Limb (tissue), 2 donors: ENCODE data around the gene PSEN2.
"Not testable (repeated sequence)": the region's sequence is repeated elsewhere in the genome, so short reads cannot be mapped to it uniquely, and the experiment has no call there.

Experiments
- DNase-seq, 2 donors: peaks; one replicate each; pipeline ENCODE4 v3.0.0-alpha.2; 2016; ENCODE audit errors: extremely low spot score in 2 of 2

Gene PSEN2

GRCh38 chr1:226912587-226913176 is 42.3 kb downstream of the PSEN2 start:
- no peak for DNase-seq

DNA sequence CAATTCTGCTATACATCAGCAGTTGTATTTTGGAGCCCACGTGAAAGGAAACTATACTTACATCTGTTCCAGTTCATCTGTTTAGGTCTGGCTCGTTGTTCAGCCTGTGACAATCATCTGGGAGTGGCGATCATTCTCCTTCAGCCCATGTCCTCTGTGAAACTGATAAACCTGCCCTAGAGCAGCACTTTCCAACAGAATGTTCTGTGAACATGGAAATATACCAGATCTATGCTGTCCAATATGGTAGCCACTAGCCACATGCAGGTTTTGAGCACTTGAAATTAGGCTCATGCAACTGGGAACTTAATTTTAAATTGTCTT is 45.2 kb downstream of the PSEN2 start:
- no peak for DNase-seq

GRCh38 chr1:226916497-226916896 is 46.1 kb downstream of the PSEN2 start:
- no peak for DNase-seq

DNA sequence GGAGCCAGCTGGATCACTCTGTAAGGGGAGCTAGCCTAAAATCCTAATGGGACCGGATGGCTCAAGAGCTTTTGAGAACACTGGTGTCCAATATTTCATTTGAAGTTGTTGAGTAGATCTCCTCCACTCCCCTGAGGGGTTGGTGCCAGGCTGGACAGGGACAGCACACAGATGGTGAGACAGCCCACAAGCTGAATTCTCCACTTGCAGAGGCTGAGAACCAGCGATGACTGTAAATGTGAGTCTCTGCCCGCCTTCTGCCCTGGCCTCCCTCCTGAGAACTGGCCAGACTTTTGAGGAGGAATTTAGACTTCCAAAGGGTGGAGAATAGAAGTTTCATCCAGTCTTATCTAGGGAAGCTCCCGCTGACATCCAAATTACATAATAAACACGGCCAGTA is 49.2 kb downstream of the PSEN2 start:
- DNase-seq: no peak

GRCh38 chr1:226919995-226920394 is 49.6 kb downstream of the PSEN2 start:
- no peak for DNase-seq

- no peak for DNase-seq
These were observed 50.1 kb downstream of the PSEN2 start for GRCh38 chr1:226920446-226920894.

DNA sequence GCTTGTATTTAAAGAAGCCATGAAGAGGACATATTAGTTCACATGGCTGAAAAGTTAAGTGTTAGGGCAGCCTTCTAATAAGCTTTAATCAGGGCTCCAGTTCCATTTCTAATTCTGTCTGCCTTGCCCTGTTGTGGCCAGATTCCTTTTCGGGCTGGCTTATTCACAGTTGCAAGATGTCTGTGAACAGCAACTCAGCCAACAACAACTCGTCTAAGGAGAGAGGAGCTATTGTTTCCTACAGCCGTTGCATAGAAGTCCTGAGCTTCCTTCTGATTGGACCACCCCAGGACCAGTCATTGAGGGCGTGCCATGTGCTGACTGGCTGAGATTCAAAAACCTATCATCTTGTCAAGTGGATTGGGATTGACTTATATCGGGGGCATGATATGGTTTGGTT is 51.1 kb downstream of the PSEN2 start:
- no peak for DNase-seq

GRCh38 chr1:226929260-226930111 is 59.1 kb downstream of the PSEN2 start:
- DNase-seq: not testable (repeated sequence)

DNA sequence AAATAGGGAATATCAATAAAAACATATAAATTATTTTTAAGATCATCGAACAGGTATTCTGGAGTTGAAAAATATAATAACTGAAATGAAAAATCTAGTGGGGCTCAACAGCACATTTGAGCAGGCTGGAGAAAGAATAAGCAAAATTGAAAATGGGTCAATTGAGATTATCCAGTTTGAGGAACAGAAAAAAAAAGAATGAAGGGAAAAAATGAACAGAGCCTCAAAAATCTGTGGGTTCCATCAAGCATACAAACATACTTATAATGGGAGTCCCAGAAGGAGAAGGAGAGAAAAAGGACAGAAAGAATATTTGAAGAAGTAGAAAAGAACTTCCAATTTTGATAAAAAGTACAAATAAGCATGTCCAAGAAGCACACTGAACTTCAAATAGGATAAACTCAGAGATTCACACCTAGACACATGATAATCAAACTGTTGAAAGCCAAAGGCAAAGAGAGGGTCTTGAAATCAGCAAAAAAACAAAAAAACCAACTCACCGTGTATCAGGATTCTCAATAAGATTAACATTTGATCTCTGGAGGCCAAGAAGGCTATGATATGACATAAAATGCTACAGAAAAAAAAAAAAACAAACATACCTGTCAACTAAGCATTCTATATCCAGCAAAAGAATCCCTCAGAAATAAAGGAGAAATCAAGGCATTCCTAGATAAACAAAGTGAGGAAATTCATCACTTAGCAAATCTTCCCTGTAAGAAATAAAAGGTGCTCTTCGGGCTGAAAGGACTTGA is 64.2 kb downstream of the PSEN2 start:
- DNase-seq: no peak

GRCh38 chr1:226937940-226938725 is 67.7 kb downstream of the PSEN2 start:
- DNase-seq: no peak

DNA sequence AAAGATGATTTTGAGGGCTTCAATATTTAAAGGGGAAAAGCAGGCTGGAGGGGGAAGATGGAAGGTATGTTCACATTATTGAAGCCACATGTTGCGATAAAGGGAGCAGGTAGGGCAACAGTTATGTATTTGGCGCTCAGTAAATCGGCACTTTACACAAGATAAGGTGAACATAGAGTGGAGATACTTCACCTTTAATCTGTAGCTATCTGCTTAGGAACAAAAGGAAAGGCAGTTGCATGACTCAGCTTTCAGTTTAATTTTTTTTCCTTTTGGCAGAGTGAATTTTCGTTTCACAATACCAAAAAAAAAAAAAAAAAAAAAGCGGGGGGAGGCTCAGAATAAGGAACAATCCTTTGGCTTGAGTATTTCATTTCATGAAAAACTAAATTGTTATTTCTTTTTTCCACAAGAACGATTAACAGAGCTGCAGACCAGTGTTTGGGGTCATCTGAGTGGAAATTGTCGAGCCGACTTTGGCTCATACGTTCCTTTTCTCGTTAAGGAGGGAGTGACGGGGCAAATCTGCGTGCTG is 68.6 kb downstream of the PSEN2 start:
- DNase-seq: no peak

DNA sequence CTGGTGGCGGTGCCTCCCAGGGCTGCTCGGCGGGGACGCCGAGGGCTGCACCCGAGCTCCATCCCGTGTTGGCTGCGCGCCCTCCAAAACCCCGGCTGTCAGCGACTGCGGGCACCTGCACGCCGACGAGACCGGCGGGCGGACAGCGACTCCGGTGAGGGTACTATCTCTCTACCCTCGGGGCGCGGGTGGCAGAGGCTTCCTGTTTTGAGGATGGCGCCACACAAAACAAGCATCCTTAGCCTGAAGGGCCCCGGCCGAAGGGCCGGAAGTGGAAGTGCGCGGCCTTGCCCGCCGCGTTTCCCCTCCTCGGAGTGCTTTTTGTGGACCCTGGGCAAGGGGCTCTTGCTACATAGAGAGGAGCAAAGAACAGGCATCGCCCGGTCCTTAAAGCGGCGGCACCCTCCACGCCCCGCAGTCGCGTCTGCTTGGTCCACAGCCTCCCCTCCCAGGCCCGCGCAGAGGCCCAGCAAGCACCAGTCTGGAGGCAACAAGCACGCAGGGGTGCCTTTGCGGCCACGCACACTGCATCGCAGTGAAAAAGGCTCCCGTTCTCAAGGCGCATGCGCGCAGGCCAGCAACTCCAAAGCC is 69.1 kb downstream of the PSEN2 start:
- DNase-seq: no peak

DNA sequence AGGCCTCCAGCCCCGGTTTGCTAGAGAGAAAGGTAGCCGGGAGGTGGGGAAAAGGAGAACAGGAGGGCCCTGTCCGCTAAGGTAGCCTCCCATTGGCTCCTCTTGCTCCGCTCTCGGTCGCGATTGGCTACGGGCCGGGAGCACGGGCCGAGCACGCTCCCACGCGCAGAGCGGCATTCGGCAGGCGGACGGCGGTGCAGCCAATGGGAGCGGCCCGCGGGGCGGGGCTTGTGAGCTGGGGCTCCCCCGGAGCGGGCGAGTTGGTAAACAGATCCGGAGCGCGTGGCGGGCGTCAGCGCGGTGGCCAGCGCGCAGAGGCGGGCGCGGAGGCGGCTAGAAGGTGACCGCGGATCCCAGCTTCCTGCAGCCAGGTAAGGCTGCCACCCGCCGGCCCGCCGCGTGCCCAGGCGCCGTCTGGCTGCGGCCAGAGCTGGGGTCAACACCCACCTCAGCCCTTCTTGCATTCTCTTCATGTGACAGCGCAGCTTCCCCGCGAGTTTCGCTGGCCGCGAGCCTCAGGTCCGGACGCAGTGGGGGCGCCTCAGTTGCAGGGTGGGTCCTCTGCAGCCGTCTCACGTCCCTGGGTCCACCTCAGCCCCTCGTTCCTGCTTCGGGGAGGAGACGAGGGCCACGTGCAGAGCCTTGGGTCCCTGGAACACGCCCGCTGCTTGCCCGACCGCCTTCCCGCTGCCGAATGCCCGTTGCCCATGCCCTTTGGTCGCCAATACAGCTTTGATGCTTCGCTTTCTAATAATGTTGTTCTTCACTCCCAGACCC is 69.8 kb downstream of the PSEN2 start, which contains the start of gene COQ8A:
Gene COQ8A, plus strand, starts transcription at position 266 of the 777 bp plus-strand sequence. CDS start 21,092 bp downstream, outside the sequence.
- peak; percentile 99 for DNase-seq

DNA sequence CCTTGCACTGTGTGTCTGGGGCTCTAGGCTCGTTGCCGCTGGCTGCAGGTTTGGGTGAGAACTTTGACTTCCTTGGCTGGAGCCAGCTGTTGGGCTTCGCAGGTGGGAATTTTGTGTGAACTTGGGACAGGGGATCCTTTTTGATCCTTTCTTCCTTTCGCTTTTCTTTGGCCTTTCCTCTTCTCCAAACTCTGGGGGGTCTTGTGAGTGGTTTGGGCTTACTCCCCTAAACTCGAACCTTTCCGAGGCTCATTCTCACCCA is 70.3 kb downstream of the PSEN2 start:
- DNase-seq: no peak

DNA sequence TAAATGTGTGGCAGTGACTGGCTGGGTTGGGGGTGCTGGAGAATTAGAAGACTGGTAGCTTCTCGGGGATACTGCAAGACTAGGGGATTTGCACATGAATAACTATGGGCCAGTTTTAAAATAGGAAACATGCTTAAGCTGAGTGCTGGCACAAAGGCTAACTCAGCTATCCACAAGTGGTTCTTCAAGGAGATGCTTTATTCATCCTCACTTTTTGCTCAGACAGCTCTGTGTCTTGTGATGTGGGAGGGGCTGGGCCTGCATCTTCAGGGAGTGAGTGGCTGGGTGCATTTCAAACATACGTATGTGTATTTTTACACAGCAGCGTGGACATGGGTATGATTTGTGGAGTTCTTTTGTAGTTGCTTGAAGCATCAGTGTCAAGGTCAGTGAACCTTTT is 72.0 kb downstream of the PSEN2 start:
- no peak for DNase-seq

DNA sequence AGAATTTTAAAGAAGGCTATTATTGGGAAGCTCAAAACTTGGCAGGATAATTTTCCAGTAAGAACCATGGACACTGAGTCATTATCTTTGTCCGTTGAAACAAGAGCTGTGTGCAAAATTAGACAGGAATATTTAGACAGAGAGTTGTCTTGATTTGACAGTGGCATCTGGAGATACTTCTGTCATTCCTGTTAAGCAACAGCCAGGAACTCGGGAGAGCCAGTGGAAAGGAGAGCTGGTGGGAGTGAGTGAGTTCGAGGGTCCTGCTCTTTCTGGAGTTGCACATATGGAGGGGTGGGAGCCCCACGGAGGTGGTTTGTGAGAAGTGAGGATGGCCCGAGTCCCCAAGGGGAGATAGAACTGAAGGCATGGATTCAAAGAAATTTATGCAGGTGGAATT is 72.7 kb downstream of the PSEN2 start:
- DNase-seq: no peak

GRCh38 chr1:226943927-226944326 is 73.5 kb downstream of the PSEN2 start:
- no peak for DNase-seq

- DNase-seq: peak in 1 of 2 donors; percentile 26
These were observed 74.9 kb downstream of the PSEN2 start for GRCh38 chr1:226945106-226945857.
